AG10803 (cell line): ENCODE data around the gene NUCB2.

Experiments used
- DNase-seq: peaks from one replicate; pipeline ENCODE4 v3.0.0; 2010; ENCODE audit warnings: low read depth
- H3K4me3 ChIP-seq: 2 replicates; pipeline ENCODE4 v1.5.1; 2011; ENCODE audit warnings: mild to moderate bottlenecking, low read length, control low read depth
- TF ChIP-seq, protein P1 (sequence below): conservative IDR thresholded peaks from 2 replicates; pipeline ENCODE4 v1.5.1; 2011; ENCODE audit warnings: mild to moderate bottlenecking, low read length, control low read depth, inconsistent platforms

The NUCB2 gene

GRCh38 chr11:17300372-17300771, 23.8 kb downstream of the NUCB2 start:
- no peak overlapping the region for H3K4me3 ChIP-seq
- TF ChIP-seq, protein P1, sequence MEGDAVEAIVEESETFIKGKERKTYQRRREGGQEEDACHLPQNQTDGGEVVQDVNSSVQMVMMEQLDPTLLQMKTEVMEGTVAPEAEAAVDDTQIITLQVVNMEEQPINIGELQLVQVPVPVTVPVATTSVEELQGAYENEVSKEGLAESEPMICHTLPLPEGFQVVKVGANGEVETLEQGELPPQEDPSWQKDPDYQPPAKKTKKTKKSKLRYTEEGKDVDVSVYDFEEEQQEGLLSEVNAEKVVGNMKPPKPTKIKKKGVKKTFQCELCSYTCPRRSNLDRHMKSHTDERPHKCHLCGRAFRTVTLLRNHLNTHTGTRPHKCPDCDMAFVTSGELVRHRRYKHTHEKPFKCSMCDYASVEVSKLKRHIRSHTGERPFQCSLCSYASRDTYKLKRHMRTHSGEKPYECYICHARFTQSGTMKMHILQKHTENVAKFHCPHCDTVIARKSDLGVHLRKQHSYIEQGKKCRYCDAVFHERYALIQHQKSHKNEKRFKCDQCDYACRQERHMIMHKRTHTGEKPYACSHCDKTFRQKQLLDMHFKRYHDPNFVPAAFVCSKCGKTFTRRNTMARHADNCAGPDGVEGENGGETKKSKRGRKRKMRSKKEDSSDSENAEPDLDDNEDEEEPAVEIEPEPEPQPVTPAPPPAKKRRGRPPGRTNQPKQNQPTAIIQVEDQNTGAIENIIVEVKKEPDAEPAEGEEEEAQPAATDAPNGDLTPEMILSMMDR: no peak
- DNase-seq: no peak

DNA sequence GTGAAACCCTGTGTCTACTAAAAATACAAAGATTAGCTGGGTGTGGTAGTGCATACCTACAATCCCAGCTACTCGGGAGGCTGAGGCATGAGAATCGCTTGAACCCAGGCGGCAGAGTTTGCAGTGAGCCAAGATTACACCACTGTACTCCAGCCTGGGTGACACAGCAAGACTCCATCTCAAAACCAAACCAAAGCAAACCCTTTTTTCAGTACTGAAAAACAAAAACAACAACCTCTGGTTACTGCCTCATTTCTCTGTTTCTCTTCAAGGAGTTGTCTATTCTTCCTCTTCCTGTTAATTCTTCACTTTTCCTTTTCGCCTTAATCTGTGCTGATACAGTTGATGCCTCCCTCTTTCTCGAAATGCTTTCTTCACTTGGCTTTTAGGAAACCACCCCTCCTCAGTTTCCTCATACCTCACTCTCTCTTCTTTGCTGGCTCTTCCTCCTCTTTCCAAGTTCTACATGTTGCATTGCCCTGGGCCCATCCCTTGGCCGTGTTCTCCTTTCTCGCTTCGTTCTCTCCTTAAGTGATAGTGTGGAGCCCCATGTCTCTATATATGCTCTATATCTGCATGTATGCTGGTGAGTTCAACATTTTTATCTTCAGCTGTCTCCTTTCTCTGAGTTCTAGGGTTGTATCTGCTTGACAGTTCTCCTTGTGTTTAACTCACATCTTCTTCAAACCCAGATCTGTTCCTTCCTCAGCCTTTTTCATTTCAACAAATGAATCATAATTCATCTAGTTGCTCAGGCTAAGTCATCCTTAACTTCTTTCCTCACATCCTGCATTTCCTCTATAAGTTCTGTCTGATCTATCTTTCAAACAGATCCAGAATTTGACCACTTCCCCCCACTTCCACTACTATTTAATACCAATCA, 37.1 kb downstream of the NUCB2 start:
- TF ChIP-seq, protein P1: no peak
- DNase-seq: no peak
- no peak overlapping the region for H3K4me3 ChIP-seq

GRCh38 chr11:17314232-17314547, 37.7 kb downstream of the NUCB2 start:
- no peak overlapping the region for H3K4me3 ChIP-seq

DNA sequence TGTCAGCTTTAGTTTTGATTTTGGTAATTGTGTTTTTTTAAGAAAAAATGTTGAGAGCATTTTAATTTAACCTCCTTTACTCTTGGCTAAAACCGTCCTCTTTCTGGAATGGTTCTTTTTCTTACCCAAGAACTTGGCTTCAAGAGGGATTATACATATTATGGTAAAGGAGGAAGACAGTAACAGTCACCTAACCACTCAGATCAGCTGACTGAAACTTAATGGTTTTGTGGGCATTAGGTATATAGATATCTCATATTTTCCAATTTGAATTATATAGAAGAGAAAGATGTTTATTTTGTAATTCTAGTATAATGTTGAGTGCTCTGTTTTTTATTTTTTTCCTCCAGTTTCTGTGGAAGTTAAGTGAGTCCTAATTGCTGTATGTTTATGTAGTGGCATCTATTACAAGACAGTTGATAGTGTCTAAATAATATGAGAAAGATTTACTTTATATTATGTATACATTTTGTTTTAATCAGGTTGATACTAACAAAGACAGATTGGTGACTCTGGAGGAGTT, 38.4 kb downstream of the NUCB2 start:
- TF ChIP-seq, protein P1: no peak
- H3K4me3 ChIP-seq: no peak overlapping the region
- no peak for DNase-seq

More at GRCh38 chr11:17314232-17314547, 37.7 kb downstream of the NUCB2 start:
- TF ChIP-seq, protein P1: no peak
- DNase-seq: peak; percentile 78

DNA sequence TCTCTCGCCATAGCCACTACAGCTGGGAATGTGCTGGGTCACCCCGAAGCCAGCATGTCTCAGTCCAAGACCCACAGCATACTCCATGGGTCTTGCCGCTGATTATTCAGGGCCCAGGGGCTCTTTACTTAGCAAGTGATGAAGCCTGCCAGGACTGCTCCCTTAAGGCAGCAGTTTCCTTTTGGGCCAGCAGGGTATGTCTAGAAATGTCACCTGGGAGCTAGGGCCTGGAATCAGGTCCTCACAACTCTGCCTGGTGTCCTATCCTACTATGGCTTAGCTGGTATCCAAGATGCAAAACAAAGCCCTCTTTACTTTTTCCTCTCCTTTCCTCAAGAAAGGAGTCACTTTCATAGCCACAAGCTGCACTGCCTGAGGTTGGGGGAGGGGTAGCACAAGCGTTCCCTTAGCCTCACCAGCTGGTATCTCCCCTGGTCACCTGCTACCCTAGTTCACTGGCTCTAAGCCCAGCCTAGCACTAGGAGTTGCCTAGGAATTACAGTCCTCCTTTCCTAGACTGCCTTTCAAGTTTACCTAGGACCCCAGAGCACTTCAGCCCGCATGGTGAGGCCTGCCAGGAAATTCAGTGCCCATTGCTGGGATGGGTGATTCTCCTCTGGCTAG, 52.4 kb downstream of the NUCB2 start:
- no peak for DNase-seq
- TF ChIP-seq, protein P1: no peak
- H3K4me3 ChIP-seq: no peak overlapping the region

GRCh38 chr11:17331669-17332068, 55.1 kb downstream of the NUCB2 start:
- DNase-seq: no peak
- TF ChIP-seq, protein P1: no peak
- H3K4me3 ChIP-seq: no peak overlapping the region
